ENCODE results near the gene KRTAP12-3. TPM values are rescaled to one million over a fixed set of nuclear protein-coding genes. Genes with fewer than 3 reads are reported as not detected.

The KRTAP12-3 gene
- total and polyA plus RNA-seq, 9 of the 15 experiments (the other 6 are each of a cell fraction or from before 2014, with no cell fraction given) = not detected

DNA sequence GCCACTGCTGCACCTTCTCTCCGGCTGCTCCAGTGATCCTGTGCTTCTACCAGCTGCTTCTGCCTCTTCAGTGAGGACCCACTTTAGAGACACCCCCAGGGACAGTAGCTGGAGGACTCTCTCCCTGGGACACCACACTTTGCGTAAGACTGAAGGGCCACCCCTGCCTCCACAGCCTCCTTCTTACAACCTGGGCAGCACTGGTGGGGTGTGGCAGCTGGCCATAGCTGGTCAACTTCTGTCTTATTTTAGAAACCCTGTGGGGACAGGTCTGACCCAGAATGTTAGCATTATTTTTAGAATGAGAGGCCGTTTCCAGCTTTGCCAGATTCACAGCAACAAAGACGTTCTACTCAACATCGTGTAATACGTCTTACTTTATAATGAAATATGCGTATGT is 32.0 kb upstream of the KRTAP12-3 start:
- H3K27me3 ChIP-seq (ENCODE audit: control insufficient read depth in 2 of 2, insufficient read depth in 2 of 2, low read length in 2 of 2) = peaks cover 0 to 6% of the 10 kb centered on the region in 2 experiments; a peak in 1 of 5 replicates
- no peak overlapping the region for H3K27ac ChIP-seq (ENCODE audit: extremely low read depth, low read depth, low read length)
- DNase-seq (ENCODE audit: extremely low read depth in 1 of 4, low spot score in 3 of 4) = no peak
- no peaks in the 10 kb centered on the region for H3K36me3 ChIP-seq (ENCODE audit: control insufficient read depth, insufficient read depth, low read length)
- no peaks in the 10 kb centered on the region for H3K4me1 ChIP-seq (replicated peaks in 1 of 2; ENCODE audit: control insufficient read depth in 2 of 2, insufficient read depth in 2 of 2, low read length in 2 of 2)
- no peaks in the 10 kb centered on the region for H4K20me1 ChIP-seq (replicated peaks; ENCODE audit: control insufficient read depth, insufficient read depth, low read length)
- intact Hi-C loops (cut with micrococcal nuclease) (no loop called here), in situ Hi-C loops (cut with MboI) (no loop called here)
- no peak for TF ChIP-seq HIVEP1 (CRISPR knock-in tag; IDR thresholded peaks at IDR 0.05)
- TF ChIP-seq, protein P1, sequence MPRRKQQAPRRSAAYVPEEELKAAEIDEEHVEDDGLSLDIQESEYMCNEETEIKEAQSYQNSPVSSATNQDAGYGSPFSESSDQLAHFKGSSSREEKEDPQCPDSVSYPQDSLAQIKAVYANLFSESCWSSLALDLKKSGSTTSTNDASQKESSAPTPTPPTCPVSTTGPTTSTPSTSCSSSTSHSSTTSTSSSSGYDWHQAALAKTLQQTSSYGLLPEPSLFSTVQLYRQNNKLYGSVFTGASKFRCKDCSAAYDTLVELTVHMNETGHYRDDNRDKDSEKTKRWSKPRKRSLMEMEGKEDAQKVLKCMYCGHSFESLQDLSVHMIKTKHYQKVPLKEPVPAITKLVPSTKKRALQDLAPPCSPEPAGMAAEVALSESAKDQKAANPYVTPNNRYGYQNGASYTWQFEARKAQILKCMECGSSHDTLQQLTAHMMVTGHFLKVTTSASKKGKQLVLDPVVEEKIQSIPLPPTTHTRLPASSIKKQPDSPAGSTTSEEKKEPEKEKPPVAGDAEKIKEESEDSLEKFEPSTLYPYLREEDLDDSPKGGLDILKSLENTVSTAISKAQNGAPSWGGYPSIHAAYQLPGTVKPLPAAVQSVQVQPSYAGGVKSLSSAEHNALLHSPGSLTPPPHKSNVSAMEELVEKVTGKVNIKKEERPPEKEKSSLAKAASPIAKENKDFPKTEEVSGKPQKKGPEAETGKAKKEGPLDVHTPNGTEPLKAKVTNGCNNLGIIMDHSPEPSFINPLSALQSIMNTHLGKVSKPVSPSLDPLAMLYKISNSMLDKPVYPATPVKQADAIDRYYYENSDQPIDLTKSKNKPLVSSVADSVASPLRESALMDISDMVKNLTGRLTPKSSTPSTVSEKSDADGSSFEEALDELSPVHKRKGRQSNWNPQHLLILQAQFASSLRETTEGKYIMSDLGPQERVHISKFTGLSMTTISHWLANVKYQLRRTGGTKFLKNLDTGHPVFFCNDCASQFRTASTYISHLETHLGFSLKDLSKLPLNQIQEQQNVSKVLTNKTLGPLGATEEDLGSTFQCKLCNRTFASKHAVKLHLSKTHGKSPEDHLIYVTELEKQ (CRISPR knock-in tag; IDR thresholded peaks at IDR 0.05) = no peak
- TF ChIP-seq ZNF75A (CRISPR knock-in tag; IDR thresholded peaks at IDR 0.05) = no peak
- TF ChIP-seq ZNF23 (CRISPR knock-in tag; IDR thresholded peaks at IDR 0.05) = no peak
- no peak for TF ChIP-seq POLR3A (IDR thresholded peaks at IDR 0.05; ENCODE audit: borderline replicate concordance, extremely low read depth, insufficient read depth, insufficient read length)
- BruUV-seq (replicated peaks) = no TSS peak
- no peaks in the 10 kb centered on the region for H3K79me2 ChIP-seq (ENCODE audit: control insufficient read depth, insufficient read depth, low read length)
- H3K9me3 ChIP-seq (replicated peaks; ENCODE audit: control insufficient read depth, insufficient read depth, low read depth, low read length) = peaks cover 5% of the 10 kb centered on the region; the same call in 1 of the 2 replicates
- H2AFZ ChIP-seq (ENCODE audit: low read depth, low read length) = no peak overlapping the region
- POLR2A ChIA-PET = interaction anchor here (0.6 kb wide), 1 partner anchor 12 kb away, joined by 3 read pairs; no protein-coding TSS in a partner anchor
- H3K4me3 ChIP-seq = no peak overlapping the region
- H3K9ac ChIP-seq (ENCODE audit: insufficient read depth in 1 of 2, low read depth in 2 of 2, low read length in 2 of 2) = no peak overlapping the region
- H3K4me2 ChIP-seq (ENCODE audit: insufficient read depth, low read length) = no peak overlapping the region
- H3K9me1 ChIP-seq (ENCODE audit: control insufficient read depth, insufficient read depth, low read length) = no peaks in the 10 kb centered on the region
- ATAC-seq = no peak
- FAIRE-seq = no peak
- 4% methylated on average over 7 of the region's 7 CpGs for WGBS (ENCODE audit: insufficient coverage, low coverage, missing lambda C conversion rate)
- CTCF ChIA-PET (ENCODE audit: low intra/inter-chr PET ratio) = no interaction called here
